Endodermal cell (in vitro differentiated cells): ENCODE results near the gene CNTN6. TPM values are rescaled to one million over a fixed set of nuclear protein-coding genes. Genes with fewer than 3 reads are reported as not detected.

Experiments used
- DNase-seq: peaks from one replicate; pipeline ENCODE4 v3.0.0-alpha.2; 2017
- H3K27ac ChIP-seq: 2 replicates; pipeline ENCODE4 v1.5.1; 2013; ENCODE audit warnings: mild to moderate bottlenecking, low read depth, low read length, moderate library complexity
- H3K27me3 ChIP-seq: 2 replicates; pipeline ENCODE4 v1.6.1; 2013; ENCODE audit warnings: mild to moderate bottlenecking, low read length, moderate library complexity; ENCODE audit not compliant: insufficient read depth, control insufficient read depth, poor library complexity, severe bottlenecking
- H3K36me3 ChIP-seq: 2 replicates; pipeline ENCODE4 v1.7.0; 2013; ENCODE audit warnings: mild to moderate bottlenecking, low read length, moderate library complexity; ENCODE audit not compliant: control insufficient read depth, insufficient read depth
- H3K4me1 ChIP-seq: one replicate; pipeline ENCODE4 v1.7.0; 2013; ENCODE audit warnings: low read length; ENCODE audit not compliant: control insufficient read depth, insufficient read depth
- H3K4me3 ChIP-seq: 2 replicates; pipeline ENCODE4 v1.5.1; 2013; ENCODE audit warnings: mild to moderate bottlenecking, low read length, moderate library complexity
- H3K9ac ChIP-seq: 2 replicates; pipeline ENCODE4 v1.6.1; 2013; ENCODE audit warnings: mild to moderate bottlenecking, low read length, moderate library complexity; ENCODE audit not compliant: poor library complexity, severe bottlenecking; ENCODE audit errors: extremely low read depth
- H3K9me3 ChIP-seq: 2 replicates; pipeline ENCODE4 v1.6.1; 2013; ENCODE audit warnings: mild to moderate bottlenecking, low read length, moderate library complexity; ENCODE audit not compliant: control insufficient read depth
- H3K27ac Mint-ChIP-seq: 2 replicates; pipeline ENCODE4 v1.8.0; 2020; ENCODE audit warnings: mixed read lengths
- H3K27me3 Mint-ChIP-seq: 2 replicates; pipeline ENCODE4 v1.8.0; 2021; ENCODE audit warnings: mild to moderate bottlenecking, mixed read lengths; ENCODE audit not compliant: insufficient read depth
- H3K36me3 Mint-ChIP-seq: 2 replicates; pipeline ENCODE4 v1.8.0; 2020; ENCODE audit warnings: low read depth, mixed read lengths
- H3K4me1 Mint-ChIP-seq: 2 replicates; pipeline ENCODE4 v1.8.0; 2020; ENCODE audit warnings: mixed read lengths
- H3K4me3 Mint-ChIP-seq: 2 replicates; pipeline ENCODE4 v1.8.0; 2020; ENCODE audit warnings: mild to moderate bottlenecking, moderate library complexity, mixed read lengths
- H3K9me3 Mint-ChIP-seq: 2 replicates; pipeline ENCODE4 v1.8.0; 2020; ENCODE audit warnings: mild to moderate bottlenecking, mixed read lengths
- WGBS, 2 experiments: methylation state at CpG; one replicate each; pipeline versions ENCODE4 v1.1.5 to v1.1.7; 2013; ENCODE audit warnings: missing lambda C conversion rate in 2 of 2, mixed read lengths in 1 of 2; ENCODE audit not compliant: insufficient coverage in 1 of 2, insufficient read length in 1 of 2; 5-methylcytosine and 5-hydroxymethylcytosine counted together
- total RNA-seq, 2 donors: library from RNA; stranded (reverse); fragmentation: NEBNext Ultra II Directional in 1 of 2; extraction: Animal tissue kit (Norgen Biotek cat#: 25700) in 1 of 2; gene quantifications; 2 replicates in 1 of 2; 3 replicates in 1 of 2; pipeline ENCODE4 v1.2.1, GENCODE V29; 2021
- TF ChIP-seq, protein P1 (sequence below): fragments of 200-600 bp; sonication (generic); conservative IDR thresholded peaks from 2 replicates; pipeline ENCODE4 v1.5.0; 2021; ENCODE audit warnings: antibody characterized with exemption, mild to moderate bottlenecking

Gene CNTN6
- total RNA-seq, 2 donors from 2014 or later: 0.31 to 0.51 TPM

DNA sequence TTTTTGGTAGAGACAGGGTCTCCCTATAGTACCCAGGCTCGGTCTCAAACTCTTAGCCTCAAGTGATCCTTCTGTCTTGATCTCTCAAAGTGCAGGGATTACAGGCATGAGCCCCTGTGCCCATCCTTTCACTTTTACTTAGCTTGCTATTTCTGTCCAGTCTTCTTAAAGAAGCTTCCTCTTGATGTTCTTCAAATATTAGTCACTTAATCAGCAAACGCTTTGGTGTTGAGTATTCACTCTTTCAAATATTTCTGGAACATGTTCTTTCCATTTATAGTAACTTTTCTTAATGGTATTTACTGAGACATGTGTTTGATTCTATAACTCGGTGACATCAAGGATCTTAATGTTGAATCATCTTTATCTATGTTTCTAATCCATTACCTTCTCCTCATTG, 122.1 kb downstream of the CNTN6 start:
- no peaks in the 10 kb centered on the region for H3K36me3 Mint-ChIP-seq
- no peaks in the 10 kb centered on the region for H3K9me3 Mint-ChIP-seq
- no peak overlapping the region for H3K4me3 Mint-ChIP-seq
- H3K27me3 ChIP-seq: no peaks in the 10 kb centered on the region
- TF ChIP-seq, protein P1, sequence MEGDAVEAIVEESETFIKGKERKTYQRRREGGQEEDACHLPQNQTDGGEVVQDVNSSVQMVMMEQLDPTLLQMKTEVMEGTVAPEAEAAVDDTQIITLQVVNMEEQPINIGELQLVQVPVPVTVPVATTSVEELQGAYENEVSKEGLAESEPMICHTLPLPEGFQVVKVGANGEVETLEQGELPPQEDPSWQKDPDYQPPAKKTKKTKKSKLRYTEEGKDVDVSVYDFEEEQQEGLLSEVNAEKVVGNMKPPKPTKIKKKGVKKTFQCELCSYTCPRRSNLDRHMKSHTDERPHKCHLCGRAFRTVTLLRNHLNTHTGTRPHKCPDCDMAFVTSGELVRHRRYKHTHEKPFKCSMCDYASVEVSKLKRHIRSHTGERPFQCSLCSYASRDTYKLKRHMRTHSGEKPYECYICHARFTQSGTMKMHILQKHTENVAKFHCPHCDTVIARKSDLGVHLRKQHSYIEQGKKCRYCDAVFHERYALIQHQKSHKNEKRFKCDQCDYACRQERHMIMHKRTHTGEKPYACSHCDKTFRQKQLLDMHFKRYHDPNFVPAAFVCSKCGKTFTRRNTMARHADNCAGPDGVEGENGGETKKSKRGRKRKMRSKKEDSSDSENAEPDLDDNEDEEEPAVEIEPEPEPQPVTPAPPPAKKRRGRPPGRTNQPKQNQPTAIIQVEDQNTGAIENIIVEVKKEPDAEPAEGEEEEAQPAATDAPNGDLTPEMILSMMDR: no peak
- peaks cover 3% of the 10 kb centered on the region for H3K9me3 ChIP-seq
- H3K27ac Mint-ChIP-seq: no peak overlapping the region
- no peak overlapping the region for H3K27ac ChIP-seq
- no peak for DNase-seq
- no peaks in the 10 kb centered on the region for H3K4me1 ChIP-seq
- H3K4me1 Mint-ChIP-seq: peaks cover 16% of the 10 kb centered on the region
- no peak overlapping the region for H3K9ac ChIP-seq
- H3K4me3 ChIP-seq: no peak overlapping the region
- WGBS, 2 experiments: 44 to 67% methylated on average over 1 to 2 of the region's 3 CpGs
- H3K36me3 ChIP-seq: no peaks in the 10 kb centered on the region
- no peaks in the 10 kb centered on the region for H3K27me3 Mint-ChIP-seq

DNA sequence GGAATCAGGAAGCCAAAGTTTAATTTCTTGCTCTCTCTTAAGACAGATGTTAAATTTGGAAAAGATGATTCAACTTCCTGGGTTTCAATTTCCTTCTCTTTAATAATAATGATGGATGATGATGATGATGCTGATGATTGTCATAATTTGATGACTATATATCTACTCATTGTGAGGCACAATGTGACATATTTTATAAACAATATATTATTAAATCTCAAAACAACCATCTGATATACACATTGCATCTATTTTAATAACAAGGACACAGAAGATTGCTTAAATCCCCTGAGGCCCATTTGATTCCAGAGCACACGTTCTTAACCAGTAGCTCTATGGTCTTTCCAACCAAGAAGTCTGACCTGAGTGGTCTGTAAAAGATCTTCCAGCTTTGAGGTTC, 124.0 kb downstream of the CNTN6 start:
- H3K9me3 ChIP-seq: peaks cover 3% of the 10 kb centered on the region
- H3K4me1 Mint-ChIP-seq: peaks cover 22% of the 10 kb centered on the region
- H3K9ac ChIP-seq: no peak overlapping the region
- no peaks in the 10 kb centered on the region for H3K36me3 ChIP-seq
- H3K36me3 Mint-ChIP-seq: no peaks in the 10 kb centered on the region
- DNase-seq: no peak
- no peak overlapping the region for H3K4me3 Mint-ChIP-seq
- H3K4me1 ChIP-seq: no peaks in the 10 kb centered on the region
- no peak overlapping the region for H3K4me3 ChIP-seq
- 55% methylated on average over 1 of the region's 1 CpG; no CpG with 5 or more reads in 1 of the 2 experiments for WGBS, 2 experiments
- H3K27ac ChIP-seq: no peak overlapping the region
- no peaks in the 10 kb centered on the region for H3K27me3 Mint-ChIP-seq
- H3K27ac Mint-ChIP-seq: no peak overlapping the region
- no peaks in the 10 kb centered on the region for H3K9me3 Mint-ChIP-seq
- no peaks in the 10 kb centered on the region for H3K27me3 ChIP-seq
- TF ChIP-seq, protein P1: no peak

DNA sequence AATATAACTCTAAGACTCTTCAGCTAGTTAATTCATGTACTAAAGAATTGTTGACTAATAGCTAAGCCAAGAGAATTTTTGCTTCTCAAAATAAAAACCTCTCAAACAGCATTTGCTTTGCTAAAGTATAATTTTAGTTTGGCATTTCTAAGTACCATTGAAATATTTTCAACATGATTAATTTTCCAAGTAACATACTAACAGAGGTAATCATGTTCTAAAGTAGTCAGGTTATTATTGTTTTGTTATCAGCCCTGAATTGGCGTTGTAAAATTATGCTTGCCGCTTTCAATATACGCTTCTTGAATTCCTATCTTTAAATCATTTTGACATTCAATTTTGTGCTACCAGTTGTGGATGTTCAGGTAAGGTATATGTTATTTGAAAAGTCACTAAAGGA, 134.3 kb downstream of the CNTN6 start:
- 91 to 94% methylated on average over 3 of the region's 3 CpGs for WGBS, 2 experiments
- no peaks in the 10 kb centered on the region for H3K27me3 ChIP-seq
- Mint-ChIP-seq H3K9me3 (no peaks in the 10 kb centered on the region), H3K4me3 (no peak overlapping the region), H3K27ac (no peak overlapping the region), H3K36me3 (no peaks in the 10 kb centered on the region), H3K4me1 (peaks cover 10% of the 10 kb centered on the region), H3K27me3 (no peaks in the 10 kb centered on the region)
- no peaks in the 10 kb centered on the region for H3K4me1 ChIP-seq
- DNase-seq: no peak
- H3K9me3 ChIP-seq: peaks cover 23% of the 10 kb centered on the region
- no peaks in the 10 kb centered on the region for H3K36me3 ChIP-seq
- no peak overlapping the region for H3K27ac ChIP-seq
- H3K4me3 ChIP-seq: no peak overlapping the region
- H3K9ac ChIP-seq: no peak overlapping the region
- TF ChIP-seq, protein P1: no peak
